H9 (cell line): ENCODE data around the gene BRI3BP. TPM values are rescaled to one million over a fixed set of nuclear protein-coding genes. Genes with fewer than 3 reads are reported as not detected.

Experiments used
- DNase-seq: peaks from one replicate; pipeline ENCODE4 v3.0.0-alpha.2; 2017
- H2AFZ ChIP-seq: one replicate; pipeline ENCODE4 v1.6.1; 2013; ENCODE audit warnings: mild to moderate bottlenecking, low read length, control low read depth, moderate library complexity
- H2AK5ac ChIP-seq: 2 replicates; pipeline ENCODE4 v1.6.1; 2013; ENCODE audit warnings: low read length, control low read depth, mixed read lengths; ENCODE audit not compliant: insufficient read length
- H2BK120ac ChIP-seq: one replicate; pipeline ENCODE4 v1.6.1; 2013; ENCODE audit warnings: low read depth, mild to moderate bottlenecking, low read length, control low read depth, inconsistent platforms; ENCODE audit not compliant: poor library complexity, severe bottlenecking
- H2BK12ac ChIP-seq: 2 replicates; pipeline ENCODE4 v1.6.1; 2013; ENCODE audit warnings: low read length, control low read depth, mixed read lengths, low read depth; ENCODE audit not compliant: insufficient read length
- H2BK15ac ChIP-seq: 2 replicates; pipeline ENCODE4 v1.6.1; 2013; ENCODE audit warnings: low read depth, low read length, control low read depth
- H2BK20ac ChIP-seq: one replicate; pipeline ENCODE4 v1.6.1; 2013; ENCODE audit warnings: low read depth, mild to moderate bottlenecking, low read length, control low read depth, inconsistent platforms; ENCODE audit not compliant: poor library complexity, severe bottlenecking
- H2BK5ac ChIP-seq: 2 replicates; pipeline ENCODE4 v1.6.1; 2013; ENCODE audit warnings: low read length, control low read depth, mixed read lengths; ENCODE audit not compliant: insufficient read length
- H3K14ac ChIP-seq: 2 replicates; pipeline ENCODE4 v1.6.1; 2013; ENCODE audit warnings: low read length, control low read depth; ENCODE audit not compliant: insufficient read depth
- H3K18ac ChIP-seq: 2 replicates; pipeline ENCODE4 v1.6.1; 2013; ENCODE audit warnings: low read depth, mild to moderate bottlenecking, mixed read lengths, low read length, control low read depth; ENCODE audit not compliant: insufficient read length
- H3K23ac ChIP-seq: 2 replicates; pipeline ENCODE4 v1.6.1; 2013; ENCODE audit warnings: low read length, control low read depth, mixed read lengths, low read depth; ENCODE audit not compliant: insufficient read length
- H3K23me2 ChIP-seq: 2 replicates; pipeline ENCODE4 v1.6.1; 2013; ENCODE audit warnings: low read depth, mild to moderate bottlenecking, mixed read lengths, low read length, control low read depth; ENCODE audit not compliant: insufficient read length, poor library complexity, severe bottlenecking
- H3K27ac ChIP-seq: 2 replicates; pipeline ENCODE4 v1.5.1; 2013; ENCODE audit warnings: low read length, control low read depth, mixed read lengths, low read depth; ENCODE audit not compliant: insufficient read length
- H3K27me3 ChIP-seq: 2 replicates; pipeline ENCODE4 v1.6.1; 2013; ENCODE audit warnings: low read length, control low read depth, inconsistent platforms; ENCODE audit not compliant: insufficient read depth
- H3K4ac ChIP-seq: 2 replicates; pipeline ENCODE4 v1.6.1; 2013; ENCODE audit warnings: low read depth, mild to moderate bottlenecking, control low read depth, inconsistent platforms, low read length, moderate library complexity
- H3K4me1 ChIP-seq: 2 replicates; pipeline ENCODE4 v1.6.1; 2013; ENCODE audit warnings: low read length, control low read depth, inconsistent platforms; ENCODE audit not compliant: insufficient read depth
- H3K4me2 ChIP-seq: 2 replicates; pipeline ENCODE4 v1.6.1; 2013; ENCODE audit warnings: low read length, control low read depth, mixed read lengths; ENCODE audit not compliant: insufficient read length, insufficient read depth
- H3K56ac ChIP-seq: 2 replicates; pipeline ENCODE4 v1.6.1; 2013; ENCODE audit warnings: low read depth, mild to moderate bottlenecking, mixed read lengths, low read length, control low read depth; ENCODE audit not compliant: insufficient read length
- H3K79me1 ChIP-seq: 2 replicates; pipeline ENCODE4 v1.6.1; 2013; ENCODE audit warnings: low read depth, mild to moderate bottlenecking, moderate library complexity, low read length, control low read depth, inconsistent platforms; ENCODE audit not compliant: insufficient read depth, poor library complexity, severe bottlenecking
- H3K79me2 ChIP-seq: 2 replicates; pipeline ENCODE4 v1.6.1; 2013; ENCODE audit warnings: low read length, control low read depth, inconsistent platforms; ENCODE audit not compliant: insufficient read depth
- H3K9ac ChIP-seq: 2 replicates; pipeline ENCODE4 v1.6.1; 2013; ENCODE audit warnings: low read length, control low read depth, mixed read lengths; ENCODE audit not compliant: insufficient read length; ENCODE audit errors: extremely low read depth
- H3K9me3 ChIP-seq: one replicate; pipeline ENCODE4 v1.6.1; 2013; ENCODE audit warnings: low read depth, low read length, inconsistent platforms; ENCODE audit not compliant: control insufficient read depth
- H3T11ph ChIP-seq: one replicate; pipeline ENCODE4 v1.6.1; 2013; ENCODE audit warnings: mild to moderate bottlenecking, low read length, control low read depth, inconsistent platforms
- H4K20me1 ChIP-seq: one replicate; pipeline ENCODE4 v1.6.1; 2013; ENCODE audit not compliant: control insufficient read depth, insufficient read length, insufficient read depth
- H4K5ac ChIP-seq: 2 replicates; pipeline ENCODE4 v1.6.1; 2013; ENCODE audit warnings: low read depth, mild to moderate bottlenecking, mixed read lengths, low read length, control low read depth; ENCODE audit not compliant: insufficient read length
- H4K8ac ChIP-seq: replicated peaks from 2 replicates; pipeline ENCODE4 v1.6.1; 2013; ENCODE audit warnings: low read length, control low read depth, mixed read lengths, low read depth; ENCODE audit not compliant: insufficient read length
- H4K91ac ChIP-seq: 2 replicates; pipeline ENCODE4 v1.6.1; 2013; ENCODE audit warnings: low read depth, mild to moderate bottlenecking, moderate library complexity, mixed read lengths, low read length, control low read depth; ENCODE audit not compliant: insufficient read length
- H3K27ac Mint-ChIP-seq, 3 experiments: 2 replicates in 2 of 3; 3 replicates in 1 of 3; pipeline ENCODE4 v1.8.0; 2020 to 2021; ENCODE audit warnings: mixed read lengths in 3 of 3, mild to moderate bottlenecking in 1 of 3, moderate library complexity in 1 of 3
- H3K27me3 Mint-ChIP-seq: 2 replicates; pipeline ENCODE4 v1.8.0; 2021; ENCODE audit warnings: low read depth, mild to moderate bottlenecking, moderate library complexity, mixed read lengths
- H3K36me3 Mint-ChIP-seq, 3 experiments: 2 replicates in 2 of 3; 3 replicates in 1 of 3; pipeline ENCODE4 v1.8.0; 2020 to 2021; ENCODE audit warnings: low read depth in 3 of 3, mixed read lengths in 3 of 3; ENCODE audit not compliant: insufficient read depth in 1 of 3
- H3K4me1 Mint-ChIP-seq, 2 experiments: 2 replicates each; pipeline ENCODE4 v1.8.0; 2020; ENCODE audit warnings: mixed read lengths in 2 of 2
- H3K4me3 Mint-ChIP-seq, 2 experiments: 2 replicates in 1 of 2; 3 replicates in 1 of 2; pipeline ENCODE4 v1.8.0; 2020 to 2021; ENCODE audit warnings: mild to moderate bottlenecking in 2 of 2, mixed read lengths in 2 of 2, moderate library complexity in 1 of 2
- H3K9me3 Mint-ChIP-seq, 2 experiments: 2 replicates in 1 of 2; 3 replicates in 1 of 2; pipeline ENCODE4 v1.8.0; 2020; ENCODE audit warnings: mild to moderate bottlenecking in 2 of 2, mixed read lengths in 2 of 2, moderate library complexity in 1 of 2
- WGBS: extraction: QIAGEN DNeasy Blood & Tissue Kit; methylation state at CpG from one replicate; pipeline ENCODE4 v1.1.7; 2013; ENCODE audit warnings: missing lambda C conversion rate, low lambda C conversion rate, mixed read lengths; ENCODE audit not compliant: insufficient read length; ENCODE audit errors: extremely low coverage; 5-methylcytosine and 5-hydroxymethylcytosine counted together
- total RNA-seq: library from RNA; stranded (reverse); gene quantifications from 2 replicates; pipeline ENCODE4 v1.2.1, GENCODE V29; 2021
- TF ChIP-seq, protein P1 (sequence below): fragments of 200-600 bp; sonication (generic); conservative IDR thresholded peaks from 3 replicates; pipeline ENCODE4 v1.8.0; 2021; ENCODE audit warnings: antibody characterized with exemption, mild to moderate bottlenecking

Gene BRI3BP
- total RNA-seq, 1 experiment from 2014 or later, result 10.5 TPM

DNA sequence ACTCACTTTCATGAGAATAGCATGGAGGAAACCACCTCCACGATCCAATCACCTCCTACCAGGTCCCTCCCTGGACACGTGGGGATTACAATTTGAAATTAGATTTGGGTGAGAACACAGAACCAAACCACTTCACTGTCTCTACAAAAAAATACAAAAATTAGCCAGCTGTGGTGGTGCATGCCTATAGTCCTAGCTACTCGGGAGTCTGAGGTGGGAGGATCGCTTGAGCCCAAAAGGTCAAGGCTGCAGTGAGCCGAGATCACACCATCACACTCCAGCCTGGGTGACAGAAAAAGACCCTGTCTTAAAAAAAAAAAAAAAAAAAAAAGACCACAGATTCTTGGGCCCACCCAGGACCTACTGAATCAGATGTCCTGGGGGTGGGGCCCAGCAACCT, 28.3 kb downstream of the BRI3BP start:
- no peak overlapping the region for H2BK120ac ChIP-seq
- Mint-ChIP-seq H3K36me3 (peaks cover 26 to 46% (median 28%) of the 10 kb centered on the region in 3 experiments), H3K27ac (no peak overlapping the region; a peak in 1 of 7 replicates), H3K4me1 (no peaks in the 10 kb centered on the region), H3K27me3 (no peaks in the 10 kb centered on the region), H3K4me3 (no peak overlapping the region), H3K9me3 (no peaks in the 10 kb centered on the region)
- H2AK5ac ChIP-seq, result no peak overlapping the region
- H3K23me2 ChIP-seq, result no peaks in the 10 kb centered on the region
- H2BK20ac ChIP-seq, result no peak overlapping the region
- no peak overlapping the region for H2BK5ac ChIP-seq
- H4K8ac ChIP-seq, result no peak overlapping the region
- H4K20me1 ChIP-seq, result no peaks in the 10 kb centered on the region
- H3K18ac ChIP-seq, result no peak overlapping the region
- no peak overlapping the region for H3K4ac ChIP-seq
- no peak overlapping the region for H2BK12ac ChIP-seq
- DNase-seq, result no peak
- H3K56ac ChIP-seq, result no peak overlapping the region
- no peak overlapping the region for H4K91ac ChIP-seq
- H4K5ac ChIP-seq, result no peak overlapping the region
- H3K79me1 ChIP-seq, result no peaks in the 10 kb centered on the region
- H2AFZ ChIP-seq, result no peak overlapping the region
- TF ChIP-seq, protein P1, sequence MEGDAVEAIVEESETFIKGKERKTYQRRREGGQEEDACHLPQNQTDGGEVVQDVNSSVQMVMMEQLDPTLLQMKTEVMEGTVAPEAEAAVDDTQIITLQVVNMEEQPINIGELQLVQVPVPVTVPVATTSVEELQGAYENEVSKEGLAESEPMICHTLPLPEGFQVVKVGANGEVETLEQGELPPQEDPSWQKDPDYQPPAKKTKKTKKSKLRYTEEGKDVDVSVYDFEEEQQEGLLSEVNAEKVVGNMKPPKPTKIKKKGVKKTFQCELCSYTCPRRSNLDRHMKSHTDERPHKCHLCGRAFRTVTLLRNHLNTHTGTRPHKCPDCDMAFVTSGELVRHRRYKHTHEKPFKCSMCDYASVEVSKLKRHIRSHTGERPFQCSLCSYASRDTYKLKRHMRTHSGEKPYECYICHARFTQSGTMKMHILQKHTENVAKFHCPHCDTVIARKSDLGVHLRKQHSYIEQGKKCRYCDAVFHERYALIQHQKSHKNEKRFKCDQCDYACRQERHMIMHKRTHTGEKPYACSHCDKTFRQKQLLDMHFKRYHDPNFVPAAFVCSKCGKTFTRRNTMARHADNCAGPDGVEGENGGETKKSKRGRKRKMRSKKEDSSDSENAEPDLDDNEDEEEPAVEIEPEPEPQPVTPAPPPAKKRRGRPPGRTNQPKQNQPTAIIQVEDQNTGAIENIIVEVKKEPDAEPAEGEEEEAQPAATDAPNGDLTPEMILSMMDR, result no peak
- H3K79me2 ChIP-seq, result no peaks in the 10 kb centered on the region
- no peaks in the 10 kb centered on the region for H3K27me3 ChIP-seq
- no peak overlapping the region for H3T11ph ChIP-seq
- H3K4me2 ChIP-seq, result no peak overlapping the region
- no peak overlapping the region for H3K23ac ChIP-seq
- H3K4me1 ChIP-seq, result no peaks in the 10 kb centered on the region
- H3K9ac ChIP-seq, result no peak overlapping the region
- H3K14ac ChIP-seq, result no peak overlapping the region
- H3K27ac ChIP-seq, result no peak overlapping the region
- WGBS, result no CpG with 5 or more reads among the region's 5 CpGs
- H3K9me3 ChIP-seq, result no peaks in the 10 kb centered on the region
- no peak overlapping the region for H2BK15ac ChIP-seq
